Keratinocyte (primary cell): Measurements from ENCODE around the gene LPIN1. TPM values are rescaled to one million over a fixed set of nuclear protein-coding genes. Genes with fewer than 3 reads are reported as not detected.

Experiments used
- DNase-seq: peaks from one replicate; pipeline ENCODE4 v3.0.0-alpha.2; 2011; ENCODE audit warnings: low read depth, missing footprints, low spot score
- FAIRE-seq: peaks from 2 replicates; lab custom pipeline; 2011; peaks lifted over from hg19 to GRCh38; lab: Jason Lieb, UNC
- H2AFZ ChIP-seq: 2 replicates; pipeline ENCODE4 v1.6.0; 2012; ENCODE audit warnings: low read length, control low read depth, inconsistent platforms; ENCODE audit not compliant: control insufficient read depth
- H3K27ac ChIP-seq: 2 replicates; pipeline ENCODE4 v1.5.1; 2011; ENCODE audit warnings: low read length; ENCODE audit not compliant: control insufficient read depth, insufficient read depth
- H3K27me3 ChIP-seq: 3 replicates; pipeline ENCODE4 v1.6.0; 2011; ENCODE audit warnings: low read length; ENCODE audit not compliant: control insufficient read depth, insufficient read depth; ENCODE audit errors: extremely low read depth
- H3K36me3 ChIP-seq, 2 experiments: 2 replicates in 1 of 2; 3 replicates in 1 of 2; pipeline ENCODE4 v1.5.1; 2011; ENCODE audit warnings: low read length in 2 of 2, mild to moderate bottlenecking in 1 of 2; ENCODE audit not compliant: control insufficient read depth in 2 of 2, insufficient read depth in 2 of 2; ENCODE audit errors: extremely low read depth in 1 of 2
- H3K4me1 ChIP-seq: 3 replicates; pipeline ENCODE4 v1.5.1; 2011; ENCODE audit warnings: low read length; ENCODE audit not compliant: control insufficient read depth, insufficient read depth; ENCODE audit errors: extremely low read depth
- H3K4me2 ChIP-seq: 3 replicates; pipeline ENCODE4 v1.6.0; 2011; ENCODE audit warnings: low read depth, low read length; ENCODE audit not compliant: control insufficient read depth, insufficient read depth; ENCODE audit errors: extremely low read depth
- H3K4me3 ChIP-seq, 3 experiments: fragments of 200-600 bp in 1 of 3; sonication (generic) in 1 of 3; 2 replicates in 2 of 3; 3 replicates in 1 of 3; pipeline ENCODE4 v1.5.1; 2011 to 2016; ENCODE audit warnings: low read length in 3 of 3, mild to moderate bottlenecking in 3 of 3, control low read depth in 2 of 3, inconsistent platforms in 1 of 3, low read depth in 1 of 3, mixed read lengths in 1 of 3, mixed run types in 1 of 3, moderate library complexity in 1 of 3; ENCODE audit not compliant: control insufficient read depth in 2 of 3, insufficient read depth in 2 of 3; ENCODE audit errors: extremely low read depth in 1 of 3
- H3K79me2 ChIP-seq: 2 replicates; pipeline ENCODE4 v1.6.0; 2012; ENCODE audit warnings: low read length; ENCODE audit not compliant: control insufficient read depth, insufficient read depth
- H3K9ac ChIP-seq: 3 replicates; pipeline ENCODE4 v1.6.0; 2011; ENCODE audit warnings: low read length; ENCODE audit not compliant: control insufficient read depth, insufficient read depth; ENCODE audit errors: extremely low read depth
- H3K9me1 ChIP-seq: 3 replicates; pipeline ENCODE4 v1.6.0; 2011; ENCODE audit warnings: low read length; ENCODE audit not compliant: control insufficient read depth, insufficient read depth; ENCODE audit errors: extremely low read depth
- H3K9me3 ChIP-seq: 2 replicates; pipeline ENCODE4 v1.5.1; 2012; ENCODE audit warnings: low read depth, low read length; ENCODE audit not compliant: control insufficient read depth
- H4K20me1 ChIP-seq: 3 replicates; pipeline ENCODE4 v1.6.0; 2011; ENCODE audit warnings: low read length; ENCODE audit not compliant: control insufficient read depth, insufficient read depth; ENCODE audit errors: extremely low read depth
- EZH2 ChIP-seq: IDR thresholded peaks from one replicate; pipeline ENCODE4 v1.6.1; 2012; ENCODE audit warnings: inconsistent platforms, mild to moderate bottlenecking, low read length, moderate library complexity
- dilution Hi-C: fragments of 300-500 bp; cut with MboI; formaldehyde crosslinking; loops from one replicate; pipeline ENCODE4 v1.7.0; 2020; ENCODE audit warnings: low sequenced_read_pairs; ENCODE audit not compliant: extremely low pct_ligation_motif_present
- polyA plus RNA-seq, 5 experiments: library from polyadenylated mRNA; depleted of rRNA in 3 of 5; stranded (reverse) in 3 of 5; stranded (forward) in 1 of 5; unstranded in 1 of 5; fragments of >200 nt; gene quantifications; 1 replicate in 1 of 5; 2 replicates in 3 of 5; 3 replicates in 1 of 5; pipeline versions ENCODE4 v1.2.1 to v1.2.3, GENCODE V29; 2011 to 2012; ENCODE audit warnings: missing spikeins in 2 of 5, low read depth in 1 of 5, low replicate concordance in 1 of 5
- TF ChIP-seq, protein P1 (sequence below), 3 experiments: IDR thresholded peaks in 1 of 3; conservative IDR thresholded peaks in 1 of 3; optimal IDR thresholded peaks in 1 of 3; 2 replicates in 2 of 3; 3 replicates in 1 of 3; pipeline versions ENCODE3 to v1.5.1; 2011; ENCODE audit warnings: low read length in 3 of 3, mild to moderate bottlenecking in 3 of 3, moderate library complexity in 2 of 3, control low read depth in 1 of 3, inconsistent platforms in 1 of 3; ENCODE audit not compliant: insufficient read depth in 2 of 3; ENCODE audit errors: extremely low read depth in 1 of 3

The LPIN1 gene
- polyA plus RNA-seq, 1 donor (not counting 4 experiments of a cell fraction or from before 2014, with no cell fraction given): 79.6 TPM

DNA sequence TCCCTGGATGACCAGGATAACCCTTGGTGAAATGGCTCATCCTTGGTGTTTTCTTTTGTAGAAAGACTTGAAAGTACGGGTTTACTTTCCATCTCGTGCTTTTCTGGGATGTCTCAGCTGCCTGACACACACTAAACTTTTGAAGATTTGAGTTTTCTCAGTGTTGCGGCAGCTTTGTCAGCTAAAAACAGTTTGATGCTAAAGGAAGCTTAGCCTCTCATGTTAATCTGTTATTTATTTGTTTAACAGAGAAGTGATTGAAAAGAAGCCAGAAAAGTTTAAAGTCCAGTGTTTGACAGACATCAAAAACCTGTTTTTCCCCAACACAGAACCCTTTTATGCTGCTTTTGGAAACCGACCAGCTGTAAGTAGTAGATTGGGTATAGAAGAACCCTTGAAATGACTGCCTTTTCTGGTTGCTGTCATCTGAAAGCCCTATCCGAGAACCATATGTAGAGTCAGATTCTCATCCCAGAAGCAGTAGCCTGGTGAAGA, 72.8 kb downstream of the LPIN1 start:
- FAIRE-seq (no peak), DNase-seq (no peak)
- Histone ChIP-seq H3K27me3 (no peaks in the 10 kb centered on the region), H3K27ac (no peak overlapping the region), H3K4me2 (no peak overlapping the region), H3K4me1 (peaks cover 15% of the 10 kb centered on the region), H4K20me1 (no peaks in the 10 kb centered on the region), H3K9me3 (no peaks in the 10 kb centered on the region), H3K79me2 (no peaks in the 10 kb centered on the region), H3K4me3 (no peak overlapping the region), H3K36me3 (peaks cover 30 to 41% of the 10 kb centered on the region in 2 experiments), H3K9me1 (no peaks in the 10 kb centered on the region), H2AFZ (no peak overlapping the region), H3K9ac (no peak overlapping the region)
- no peak for TF ChIP-seq EZH2
- TF ChIP-seq, protein P1, sequence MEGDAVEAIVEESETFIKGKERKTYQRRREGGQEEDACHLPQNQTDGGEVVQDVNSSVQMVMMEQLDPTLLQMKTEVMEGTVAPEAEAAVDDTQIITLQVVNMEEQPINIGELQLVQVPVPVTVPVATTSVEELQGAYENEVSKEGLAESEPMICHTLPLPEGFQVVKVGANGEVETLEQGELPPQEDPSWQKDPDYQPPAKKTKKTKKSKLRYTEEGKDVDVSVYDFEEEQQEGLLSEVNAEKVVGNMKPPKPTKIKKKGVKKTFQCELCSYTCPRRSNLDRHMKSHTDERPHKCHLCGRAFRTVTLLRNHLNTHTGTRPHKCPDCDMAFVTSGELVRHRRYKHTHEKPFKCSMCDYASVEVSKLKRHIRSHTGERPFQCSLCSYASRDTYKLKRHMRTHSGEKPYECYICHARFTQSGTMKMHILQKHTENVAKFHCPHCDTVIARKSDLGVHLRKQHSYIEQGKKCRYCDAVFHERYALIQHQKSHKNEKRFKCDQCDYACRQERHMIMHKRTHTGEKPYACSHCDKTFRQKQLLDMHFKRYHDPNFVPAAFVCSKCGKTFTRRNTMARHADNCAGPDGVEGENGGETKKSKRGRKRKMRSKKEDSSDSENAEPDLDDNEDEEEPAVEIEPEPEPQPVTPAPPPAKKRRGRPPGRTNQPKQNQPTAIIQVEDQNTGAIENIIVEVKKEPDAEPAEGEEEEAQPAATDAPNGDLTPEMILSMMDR (optimal IDR thresholded peaks at IDR 0.05 in 1 of 3, IDR thresholded peaks at IDR 0.05 in 1 of 3, conservative IDR thresholded peaks at IDR 0.05 in 1 of 3; ENCODE audit: extremely low read depth in 1 of 3, insufficient read depth in 2 of 3, low read length in 3 of 3): no peak
- dilution Hi-C loops: no loop called here

DNA sequence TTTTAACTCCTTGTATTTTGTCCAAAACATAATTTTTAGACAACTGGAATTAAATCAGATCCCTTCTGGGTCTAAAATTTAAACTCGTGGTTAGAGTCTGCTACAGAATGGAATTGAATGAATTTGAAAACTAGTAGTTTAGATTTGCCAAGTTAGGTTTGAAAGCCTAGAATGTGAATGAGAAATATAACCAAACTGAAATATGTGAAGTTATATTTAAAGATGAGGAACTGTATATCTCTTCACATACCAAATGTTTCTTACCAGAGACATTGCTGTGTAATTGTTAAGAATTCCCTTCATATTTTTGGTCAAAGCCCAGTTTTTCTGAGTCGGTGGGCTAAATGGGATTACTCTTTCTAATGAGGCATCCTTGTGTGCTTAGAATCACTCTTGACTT, 74.2 kb downstream of the LPIN1 start:
- Histone ChIP-seq H3K27me3 (no peaks in the 10 kb centered on the region), H2AFZ (no peak overlapping the region), H3K9ac (no peak overlapping the region), H3K9me1 (no peaks in the 10 kb centered on the region), H3K79me2 (no peaks in the 10 kb centered on the region), H3K4me1 (peaks cover 25% of the 10 kb centered on the region), H3K27ac (no peak overlapping the region), H3K36me3 (peaks cover 28 to 33% of the 10 kb centered on the region in 2 experiments), H3K4me3 (no peak overlapping the region), H4K20me1 (no peaks in the 10 kb centered on the region), H3K4me2 (no peak overlapping the region), H3K9me3 (no peaks in the 10 kb centered on the region)
- no peak for DNase-seq
- TF ChIP-seq, protein P1 (optimal IDR thresholded peaks at IDR 0.05 in 1 of 3, IDR thresholded peaks at IDR 0.05 in 1 of 3, conservative IDR thresholded peaks at IDR 0.05 in 1 of 3; ENCODE audit: extremely low read depth in 1 of 3, insufficient read depth in 2 of 3, low read length in 3 of 3): no peak
- TF ChIP-seq EZH2: no peak
- dilution Hi-C loops: no loop called here
- FAIRE-seq: no peak
